Osteoblast (primary cell): ENCODE results near the gene DIS3L2. TPM values are rescaled to one million over a fixed set of nuclear protein-coding genes. Genes with fewer than 3 reads are reported as not detected.

Experiments
- DNase-seq: peaks from one replicate; pipeline ENCODE4 v3.0.0; 2011; ENCODE audit warnings: low spot score, mixed read lengths; ENCODE audit not compliant: insufficient read length; ENCODE audit errors: missing footprints
- H2AFZ ChIP-seq: 2 replicates; pipeline ENCODE4 v1.6.0; 2011; ENCODE audit warnings: mild to moderate bottlenecking, low read length
- H3K27ac ChIP-seq: 2 replicates; pipeline ENCODE4 v1.5.1; 2011; ENCODE audit warnings: mild to moderate bottlenecking, low read depth, low read length, moderate library complexity
- H3K27me3 ChIP-seq: 2 replicates; pipeline ENCODE4 v1.6.0; 2012; ENCODE audit warnings: mild to moderate bottlenecking, control low read depth, inconsistent platforms, low read length, moderate library complexity; ENCODE audit not compliant: insufficient read depth
- H3K36me3 ChIP-seq: 2 replicates; pipeline ENCODE4 v1.5.1; 2011; ENCODE audit warnings: mild to moderate bottlenecking, low read length, control low read depth, moderate library complexity; ENCODE audit not compliant: insufficient read depth
- H3K4me1 ChIP-seq: 2 replicates; pipeline ENCODE4 v1.5.1; 2011; ENCODE audit warnings: mild to moderate bottlenecking, low read length, control low read depth, moderate library complexity; ENCODE audit not compliant: insufficient read depth
- H3K4me2 ChIP-seq: 2 replicates; pipeline ENCODE4 v1.6.0; 2011; ENCODE audit warnings: mild to moderate bottlenecking, low read length; ENCODE audit not compliant: insufficient read depth
- H3K4me3 ChIP-seq: fragments of 200-600 bp; sonication (generic); 3 replicates; pipeline ENCODE4 v1.5.1; 2012; ENCODE audit warnings: mild to moderate bottlenecking, low read length, inconsistent platforms; ENCODE audit not compliant: insufficient read depth
- H3K79me2 ChIP-seq: 2 replicates; pipeline ENCODE4 v1.6.0; 2012; ENCODE audit warnings: mild to moderate bottlenecking, low read length, control low read depth, inconsistent platforms; ENCODE audit not compliant: insufficient read depth
- H3K9me3 ChIP-seq: 2 replicates; pipeline ENCODE4 v1.5.1; 2011; ENCODE audit warnings: low read depth, low read length, control low read depth
- H4K20me1 ChIP-seq: 2 replicates; pipeline ENCODE4 v1.6.0; 2012; ENCODE audit warnings: mild to moderate bottlenecking, low read length, control low read depth; ENCODE audit not compliant: insufficient read depth
- total RNA-seq: library from RNA; depleted of rRNA; stranded (reverse); fragments of >200 nt; gene quantifications from 2 replicates; pipeline ENCODE4 v1.2.3, GENCODE V29; 2012
- TF ChIP-seq, protein P1 (sequence below): IDR thresholded peaks from 2 replicates; pipeline ENCODE4 v1.5.1; 2011; ENCODE audit warnings: mild to moderate bottlenecking, low read depth, low read length, moderate library complexity; ENCODE audit errors: extremely low read depth

DIS3L2 gene
- total RNA-seq, 1 donor, result 28.2 TPM

DNA sequence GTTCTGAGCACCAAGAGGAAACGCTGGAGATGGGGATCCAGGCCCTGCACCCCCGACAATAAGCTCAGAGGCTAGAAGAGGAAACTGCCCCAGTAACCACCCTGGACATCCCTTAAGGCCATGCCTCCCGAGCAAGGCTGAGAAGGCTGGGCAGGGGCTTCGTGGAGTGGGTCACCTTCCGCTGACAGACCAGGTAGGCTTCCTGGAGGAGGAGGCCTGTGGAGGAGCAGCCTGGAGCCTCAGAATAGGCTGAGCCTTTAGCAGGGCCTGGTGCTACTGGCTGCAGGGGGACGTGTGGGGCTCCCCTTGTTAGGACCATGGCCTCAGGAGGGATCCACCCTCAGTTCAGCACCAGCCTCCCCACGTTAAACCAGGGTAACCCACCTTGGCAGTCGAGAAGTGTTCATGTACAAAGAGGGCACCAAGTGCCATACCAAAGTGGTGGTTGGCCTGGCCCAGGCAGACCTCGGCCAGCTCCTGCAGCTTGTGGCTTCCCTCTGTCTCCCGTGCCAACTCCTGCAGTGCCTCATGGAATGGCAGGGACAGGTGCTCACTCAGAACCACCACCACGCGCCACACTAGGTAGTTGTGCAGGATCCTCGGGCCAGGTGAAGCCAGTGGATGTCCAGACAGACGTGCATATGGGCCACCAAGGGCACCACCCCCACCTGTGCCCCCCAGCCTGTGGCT, 388.6 kb downstream of the DIS3L2 start:
- Histone ChIP-seq H3K4me1 (no peaks in the 10 kb centered on the region), H2AFZ (no peak overlapping the region), H4K20me1 (no peaks in the 10 kb centered on the region), H3K9me3 (no peaks in the 10 kb centered on the region), H3K27me3 (peaks cover 54% of the 10 kb centered on the region), H3K4me2 (no peak overlapping the region), H3K36me3 (no peaks in the 10 kb centered on the region), H3K27ac (no peak overlapping the region), H3K79me2 (no peaks in the 10 kb centered on the region), H3K4me3 (no peak overlapping the region)
- TF ChIP-seq, protein P1, sequence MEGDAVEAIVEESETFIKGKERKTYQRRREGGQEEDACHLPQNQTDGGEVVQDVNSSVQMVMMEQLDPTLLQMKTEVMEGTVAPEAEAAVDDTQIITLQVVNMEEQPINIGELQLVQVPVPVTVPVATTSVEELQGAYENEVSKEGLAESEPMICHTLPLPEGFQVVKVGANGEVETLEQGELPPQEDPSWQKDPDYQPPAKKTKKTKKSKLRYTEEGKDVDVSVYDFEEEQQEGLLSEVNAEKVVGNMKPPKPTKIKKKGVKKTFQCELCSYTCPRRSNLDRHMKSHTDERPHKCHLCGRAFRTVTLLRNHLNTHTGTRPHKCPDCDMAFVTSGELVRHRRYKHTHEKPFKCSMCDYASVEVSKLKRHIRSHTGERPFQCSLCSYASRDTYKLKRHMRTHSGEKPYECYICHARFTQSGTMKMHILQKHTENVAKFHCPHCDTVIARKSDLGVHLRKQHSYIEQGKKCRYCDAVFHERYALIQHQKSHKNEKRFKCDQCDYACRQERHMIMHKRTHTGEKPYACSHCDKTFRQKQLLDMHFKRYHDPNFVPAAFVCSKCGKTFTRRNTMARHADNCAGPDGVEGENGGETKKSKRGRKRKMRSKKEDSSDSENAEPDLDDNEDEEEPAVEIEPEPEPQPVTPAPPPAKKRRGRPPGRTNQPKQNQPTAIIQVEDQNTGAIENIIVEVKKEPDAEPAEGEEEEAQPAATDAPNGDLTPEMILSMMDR, result no peak
- DNase-seq, result peak; percentile 79

DNA sequence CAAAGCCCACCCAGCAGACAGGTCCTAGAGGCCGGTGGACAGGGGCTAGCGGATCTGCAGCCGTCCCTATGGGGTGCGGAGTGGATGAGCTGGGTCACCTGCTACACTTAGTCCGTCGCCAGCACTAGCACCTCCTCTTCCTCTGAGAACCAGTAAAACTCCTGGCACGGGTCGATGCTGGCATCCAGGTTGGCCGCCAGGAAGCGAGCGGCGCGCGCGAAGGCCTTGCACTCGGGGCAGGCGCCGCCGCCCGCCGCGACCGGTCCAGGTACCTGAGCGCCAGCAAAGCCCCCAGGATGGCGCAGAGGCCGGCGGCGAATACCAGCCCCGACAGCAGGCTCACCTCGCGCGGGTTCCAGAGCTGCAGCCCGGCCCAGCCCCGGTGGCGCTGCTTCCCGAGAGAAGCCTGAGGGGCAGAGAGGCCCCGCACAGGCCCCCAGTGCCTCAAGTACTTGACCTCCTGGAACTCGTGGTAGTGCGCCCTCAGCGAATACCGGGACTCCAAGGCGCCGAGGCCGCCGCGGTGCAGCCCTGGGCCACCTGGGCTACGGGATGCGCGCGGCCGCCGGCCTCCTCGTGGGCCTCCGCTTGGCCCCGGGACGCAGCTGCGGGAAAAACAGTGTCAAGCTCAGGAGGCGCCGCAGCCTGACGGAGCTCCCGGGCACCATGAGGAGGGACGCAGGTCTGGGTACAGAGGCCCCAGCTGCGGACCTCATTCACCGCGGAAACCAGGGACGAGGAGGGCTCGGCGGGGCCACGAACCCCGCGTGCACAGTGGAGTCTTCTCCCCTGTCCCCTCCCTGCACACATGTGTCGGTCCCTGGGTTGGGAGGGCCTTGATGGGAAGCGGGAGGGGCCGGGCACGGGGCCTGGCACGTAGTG, 389.5 kb downstream of the DIS3L2 start:
- no peaks in the 10 kb centered on the region for H4K20me1 ChIP-seq
- no peaks in the 10 kb centered on the region for H3K9me3 ChIP-seq
- no peak overlapping the region for H2AFZ ChIP-seq
- H3K27me3 ChIP-seq, result peaks cover 54% of the 10 kb centered on the region
- no peaks in the 10 kb centered on the region for H3K79me2 ChIP-seq
- H3K36me3 ChIP-seq, result no peaks in the 10 kb centered on the region
- no peaks in the 10 kb centered on the region for H3K4me1 ChIP-seq
- peak; percentile 70 for DNase-seq
- TF ChIP-seq, protein P1, result no peak
- H3K4me3 ChIP-seq, result no peak overlapping the region
- H3K27ac ChIP-seq, result no peak overlapping the region
- no peak overlapping the region for H3K4me2 ChIP-seq

DNA sequence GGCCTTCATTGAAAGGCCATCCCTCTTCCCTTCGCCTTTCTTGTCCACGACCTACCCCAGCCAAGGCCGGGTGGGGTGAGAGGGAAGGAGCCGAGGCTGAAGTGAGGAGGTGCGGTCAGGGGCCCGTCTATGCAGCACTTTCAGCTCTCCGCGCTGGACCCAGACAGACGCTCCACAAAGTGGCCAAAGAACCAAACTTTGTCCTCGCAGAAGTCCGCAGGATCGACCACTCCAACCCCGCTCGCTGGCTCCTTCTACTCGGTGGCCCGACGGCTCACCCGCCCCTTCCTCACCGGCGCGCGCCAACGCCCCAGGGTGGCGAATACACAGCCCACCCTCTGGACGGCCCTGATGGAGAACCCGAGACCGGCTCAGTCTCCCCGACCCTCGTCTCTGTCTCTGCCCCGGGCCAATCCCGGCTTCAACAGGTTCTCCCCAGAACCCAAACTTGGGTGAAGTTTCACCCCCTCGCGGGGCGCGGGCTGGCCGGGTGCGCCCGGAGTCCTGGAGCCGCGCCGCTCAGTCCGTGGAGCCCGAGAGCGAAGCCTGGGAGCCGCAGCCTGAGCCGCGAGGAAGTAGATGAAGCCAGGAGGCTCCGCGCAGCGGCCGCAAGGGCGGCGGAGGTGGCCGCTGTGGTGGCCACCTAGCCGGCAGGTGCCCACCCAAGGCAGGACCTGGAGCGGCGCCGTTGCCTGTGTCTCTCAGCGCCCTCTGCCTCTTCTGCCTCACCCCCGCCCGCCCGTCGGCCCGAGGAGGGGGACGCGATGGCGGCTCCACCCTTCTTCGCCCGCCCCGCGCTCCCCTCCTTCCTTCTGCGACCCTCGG, 390.4 kb downstream of the DIS3L2 start:
- H2AFZ ChIP-seq, result no peak overlapping the region
- DNase-seq, result peak; percentile 73
- H3K36me3 ChIP-seq, result no peaks in the 10 kb centered on the region
- no peaks in the 10 kb centered on the region for H3K4me1 ChIP-seq
- no peaks in the 10 kb centered on the region for H3K79me2 ChIP-seq
- peaks cover 51% of the 10 kb centered on the region for H3K27me3 ChIP-seq
- H3K4me3 ChIP-seq, result no peak overlapping the region
- no peak overlapping the region for H3K27ac ChIP-seq
- H3K9me3 ChIP-seq, result no peaks in the 10 kb centered on the region
- H3K4me2 ChIP-seq, result no peak overlapping the region
- H4K20me1 ChIP-seq, result no peaks in the 10 kb centered on the region
- TF ChIP-seq, protein P1, result no peak
